Stimulated activated CD4-positive, alpha-beta T cell treated with anti-CD3 and anti-CD28 coated beads, Interleukin-15, amount 100 ng/mL, for 1 hour (primary cell): Measurements from ENCODE around the gene MYO1G.
A peak's percentile ranks its signal among the peaks of the same experiment; 100 is the strongest.

ENCODE experiments used
- DNase-seq, 2 donors: peaks; one replicate each; pipeline ENCODE4 v3.0.0-alpha.2; 2020; ENCODE audit warnings: low read depth in 1 of 2, low spot score in 1 of 2

The MYO1G gene

GRCh38 chr7:44981035-44981706 lies 2.4 kb upstream of the MYO1G start:
- DNase-seq, result no peak

GRCh38 chr7:44980393-44981034 lies 1.7 kb upstream of the MYO1G start:
- DNase-seq, result no peak

GRCh38 chr7:44979481-44980392 lies 922 bp upstream of the MYO1G start:
- DNase-seq, result no peak

GRCh38 chr7:44977959-44978335 lies 868 bp downstream of the MYO1G start:
- no peak for DNase-seq

- DNase-seq, result peak; percentile 53 to 54
Observed at GRCh38 chr7:44977304-44977958, 1.4 kb downstream of the MYO1G start.

- no peak for DNase-seq
Observed at GRCh38 chr7:44976746-44977196, 2.0 kb downstream of the MYO1G start.

- no peak for DNase-seq
Observed at GRCh38 chr7:44976040-44976745, 2.6 kb downstream of the MYO1G start.

GRCh38 chr7:44975331-44976039 lies 3.3 kb downstream of the MYO1G start:
- no peak for DNase-seq

GRCh38 chr7:44974549-44974948 lies 4.3 kb downstream of the MYO1G start:
- DNase-seq, result no peak

GRCh38 chr7:44973610-44974401 lies 5.0 kb downstream of the MYO1G start:
- no peak for DNase-seq

GRCh38 chr7:44972562-44972961 lies 6.3 kb downstream of the MYO1G start:
- no peak for DNase-seq

GRCh38 chr7:44971902-44972441 lies 6.8 kb downstream of the MYO1G start:
- DNase-seq, result no peak

- DNase-seq, result no peak
Observed at GRCh38 chr7:44971188-44971901, 7.5 kb downstream of the MYO1G start.

- DNase-seq, result no peak
Observed at GRCh38 chr7:44970523-44971051, 8.2 kb downstream of the MYO1G start.

- no peak for DNase-seq
Observed at GRCh38 chr7:44969701-44970522, 8.9 kb downstream of the MYO1G start.

GRCh38 chr7:44969049-44969700 lies 9.6 kb downstream of the MYO1G start:
- no peak for DNase-seq
